Measurements from ENCODE around the gene OR4F6.

OR4F6 gene

GRCh38 chr15:101810876-101811275, 7.6 kb downstream of the OR4F6 start:
- no peak for TF ChIP-seq CTCF (IDR thresholded peaks at IDR 0.05; ENCODE audit: low read depth, low read length)
- H3K4me3 ChIP-seq (ENCODE audit: low read depth, low read length) = no peak overlapping the region

DNA sequence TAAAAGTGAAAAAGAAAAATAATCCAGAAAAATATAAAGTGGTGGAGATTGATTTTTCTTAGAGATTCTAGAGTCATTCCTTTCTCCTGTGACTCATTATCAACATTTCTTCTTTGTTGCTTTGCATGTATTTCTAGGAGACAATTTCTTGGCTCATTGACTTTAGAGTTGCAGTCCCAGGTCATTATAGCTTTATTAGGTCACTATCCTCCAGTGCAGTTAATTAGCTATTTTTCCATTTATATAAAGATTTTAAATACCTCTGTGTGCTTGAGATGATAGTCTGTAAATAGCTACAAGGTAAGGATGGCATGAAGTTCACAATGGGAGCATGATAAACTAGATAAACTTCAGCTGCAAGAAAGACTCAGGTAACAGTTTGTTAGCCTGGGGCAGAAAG, 8.6 kb downstream of the OR4F6 start, which contains the start of gene OR4F15:
Gene OR4F15 (plus strand): TSS at position 301 of the 400 bp plus-strand sequence. CDS start 5,985 bp downstream, outside the sequence.
- H3K4me3 ChIP-seq (ENCODE audit: low read depth, low read length) = no peak within 1 kb of the TSS
- no peak for TF ChIP-seq CTCF (IDR thresholded peaks at IDR 0.05; ENCODE audit: low read depth, low read length)

GRCh38 chr15:101813803-101814534, 10.7 kb downstream of the OR4F6 start:
- no peak for TF ChIP-seq CTCF (IDR thresholded peaks at IDR 0.05; ENCODE audit: low read depth, low read length)
- no peak overlapping the region for H3K4me3 ChIP-seq (ENCODE audit: low read depth, low read length)

GRCh38 chr15:101820781-101821180, 17.5 kb downstream of the OR4F6 start:
- H3K4me3 ChIP-seq (ENCODE audit: low read depth, low read length) = no peak overlapping the region

DNA sequence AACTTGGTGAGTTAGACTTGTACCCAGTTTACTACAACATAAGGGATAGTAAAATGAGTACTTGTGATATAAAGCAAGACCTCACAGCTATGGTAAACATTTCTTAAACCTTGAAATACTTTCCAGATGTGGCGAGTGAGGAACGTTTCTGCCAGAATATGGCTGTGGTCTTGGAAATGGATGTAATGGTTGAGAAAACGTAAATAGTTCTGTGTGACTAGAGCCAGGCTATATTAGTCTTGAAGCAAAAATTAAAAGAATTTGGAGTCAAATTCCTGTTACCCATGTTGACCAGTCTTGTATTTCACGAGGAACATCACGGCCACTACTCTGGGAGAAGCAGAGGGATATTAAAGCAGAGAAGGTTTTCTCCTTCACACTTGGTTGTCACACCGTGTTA, 23.9 kb downstream of the OR4F6 start:
- no peak overlapping the region for H3K4me3 ChIP-seq (ENCODE audit: low read depth, low read length)
- no peak for TF ChIP-seq CTCF (IDR thresholded peaks at IDR 0.05; ENCODE audit: low read depth, low read length)

More at GRCh38 chr15:101820781-101821180, 17.5 kb downstream of the OR4F6 start:
- no peak for TF ChIP-seq CTCF (IDR thresholded peaks at IDR 0.05; ENCODE audit: low read depth, low read length)

DNA sequence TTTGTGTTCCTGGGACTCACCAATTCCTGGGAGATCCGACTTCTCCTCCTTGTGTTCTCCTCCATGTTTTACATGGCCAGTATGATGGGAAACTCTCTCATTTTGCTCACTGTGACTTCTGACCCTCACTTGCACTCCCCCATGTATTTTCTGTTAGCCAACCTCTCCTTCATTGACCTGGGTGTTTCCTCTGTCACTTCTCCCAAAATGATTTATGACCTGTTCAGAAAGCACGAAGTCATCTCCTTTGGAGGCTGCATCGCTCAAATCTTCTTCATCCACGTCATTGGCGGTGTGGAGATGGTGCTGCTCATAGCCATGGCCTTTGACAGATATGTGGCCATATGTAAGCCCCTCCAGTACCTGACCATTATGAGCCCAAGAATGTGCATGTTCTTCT, 25.5 kb downstream of the OR4F6 start:
- no peak for TF ChIP-seq CTCF (IDR thresholded peaks at IDR 0.05; ENCODE audit: low read depth, low read length)
- H3K4me3 ChIP-seq (ENCODE audit: low read depth, low read length) = no peak overlapping the region

- H3K4me3 ChIP-seq (ENCODE audit: low read depth, low read length) = no peak overlapping the region
- no peak for TF ChIP-seq CTCF (IDR thresholded peaks at IDR 0.05; ENCODE audit: low read depth, low read length)
These were observed 38.3 kb downstream of the OR4F6 start for GRCh38 chr15:101841656-101842055.

Measured in WI38 (cell line).